GM12878 (cell line): ENCODE measurements around the gene DACT3.

Experiments used
- BCL11A ChIP-seq: IDR thresholded peaks from 2 replicates; pipeline ENCODE4 v1.6.1; 2011; ENCODE audit warnings: low read depth, low read length
- CHD1 ChIP-seq: IDR thresholded peaks from 2 replicates; pipeline ENCODE4 v1.6.1; 2012; ENCODE audit warnings: low read depth, low read length, improper control_type of control experiment
- NR2C1 ChIP-seq: fragments of 450-650 bp; IDR thresholded peaks from 2 replicates; pipeline ENCODE4 v1.6.1; 2017; ENCODE audit warnings: antibody characterized with exemption, mild to moderate bottlenecking, moderate library complexity
- SRF ChIP-seq, 2 experiments: IDR thresholded peaks; 2 replicates each; pipeline ENCODE4 v1.6.1; 2011; ENCODE audit warnings: low read depth in 2 of 2, low read length in 2 of 2, mild to moderate bottlenecking in 1 of 2, moderate library complexity in 1 of 2
- TF ChIP-seq, protein P1 (sequence below), 3 experiments: IDR thresholded peaks in 2 of 3; conservative IDR thresholded peaks in 1 of 3; 2 replicates each; pipeline ENCODE4 v1.5.1; 2011; ENCODE audit warnings: low read depth in 3 of 3, low read length in 3 of 3, mild to moderate bottlenecking in 3 of 3, control low read depth in 2 of 3, moderate library complexity in 2 of 3, inconsistent platforms in 1 of 3, mixed read lengths in 1 of 3; ENCODE audit not compliant: control insufficient read depth in 2 of 3, insufficient read depth in 1 of 3; ENCODE audit errors: extremely low read depth in 1 of 3

DNA sequence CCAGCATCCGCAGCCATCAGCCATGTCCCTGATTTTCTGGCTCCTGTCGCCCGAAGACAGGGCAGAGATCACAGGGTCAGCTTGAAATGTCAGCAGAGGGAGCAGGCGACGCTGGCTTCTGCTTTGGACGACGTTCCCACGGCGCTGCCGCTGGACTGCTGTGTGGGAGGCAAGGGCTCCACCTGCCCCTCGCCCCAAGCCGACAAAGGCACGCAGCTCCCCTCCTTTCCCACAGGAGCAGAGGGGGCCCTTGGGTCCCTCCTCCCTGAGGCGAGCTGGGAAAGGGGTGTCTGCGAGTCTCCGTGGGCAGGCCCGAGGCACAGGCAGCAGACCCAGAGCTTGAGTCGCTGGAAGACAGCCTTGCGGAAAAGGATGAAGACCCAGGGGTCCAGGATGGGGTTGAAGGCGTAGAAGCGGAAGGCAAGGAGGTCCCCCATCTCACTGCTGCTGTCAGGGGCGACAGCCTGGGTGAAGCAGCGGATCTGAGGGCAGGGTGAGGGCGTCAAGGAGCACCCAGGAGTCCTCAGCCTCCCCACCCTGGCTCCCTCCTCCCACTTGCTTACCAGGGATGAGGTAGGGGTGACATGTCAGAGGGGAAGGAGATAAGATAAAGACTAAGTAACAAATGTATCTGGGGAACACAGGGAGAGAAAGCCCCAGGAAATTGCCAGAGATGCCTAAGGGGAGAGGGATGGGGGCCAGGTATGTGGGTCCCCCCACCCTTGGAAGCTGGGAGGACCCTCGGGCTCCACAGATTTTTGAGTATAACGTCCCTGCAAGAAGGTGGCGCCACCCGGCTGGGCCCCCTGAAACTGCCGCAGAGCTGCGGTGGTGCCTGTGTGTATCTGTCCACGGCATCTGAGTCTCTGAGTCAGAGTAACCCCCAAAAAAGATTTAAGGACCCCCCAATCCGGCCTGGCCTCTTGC is 39.5 kb downstream of the DACT3 start:
- no peak for TF ChIP-seq BCL11A
- TF ChIP-seq NR2C1: no peak
- TF ChIP-seq CHD1: no peak
- TF ChIP-seq SRF (IDR thresholded peaks at IDR 0.05; ENCODE audit: low read depth in 2 of 2, low read length in 2 of 2): no peak
- TF ChIP-seq, protein P1, sequence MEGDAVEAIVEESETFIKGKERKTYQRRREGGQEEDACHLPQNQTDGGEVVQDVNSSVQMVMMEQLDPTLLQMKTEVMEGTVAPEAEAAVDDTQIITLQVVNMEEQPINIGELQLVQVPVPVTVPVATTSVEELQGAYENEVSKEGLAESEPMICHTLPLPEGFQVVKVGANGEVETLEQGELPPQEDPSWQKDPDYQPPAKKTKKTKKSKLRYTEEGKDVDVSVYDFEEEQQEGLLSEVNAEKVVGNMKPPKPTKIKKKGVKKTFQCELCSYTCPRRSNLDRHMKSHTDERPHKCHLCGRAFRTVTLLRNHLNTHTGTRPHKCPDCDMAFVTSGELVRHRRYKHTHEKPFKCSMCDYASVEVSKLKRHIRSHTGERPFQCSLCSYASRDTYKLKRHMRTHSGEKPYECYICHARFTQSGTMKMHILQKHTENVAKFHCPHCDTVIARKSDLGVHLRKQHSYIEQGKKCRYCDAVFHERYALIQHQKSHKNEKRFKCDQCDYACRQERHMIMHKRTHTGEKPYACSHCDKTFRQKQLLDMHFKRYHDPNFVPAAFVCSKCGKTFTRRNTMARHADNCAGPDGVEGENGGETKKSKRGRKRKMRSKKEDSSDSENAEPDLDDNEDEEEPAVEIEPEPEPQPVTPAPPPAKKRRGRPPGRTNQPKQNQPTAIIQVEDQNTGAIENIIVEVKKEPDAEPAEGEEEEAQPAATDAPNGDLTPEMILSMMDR (IDR thresholded peaks at IDR 0.05 in 2 of 3, conservative IDR thresholded peaks at IDR 0.05 in 1 of 3; ENCODE audit: control insufficient read depth in 2 of 3, extremely low read depth in 1 of 3, insufficient read depth in 1 of 3, low read depth in 3 of 3, low read length in 3 of 3): peak; percentile 20 to 29 (median 27); a peak in 4 of 6 replicates
